B cell (primary cell): ENCODE results near the gene P2RX5. TPM values are rescaled to one million over a fixed set of nuclear protein-coding genes. Genes with fewer than 3 reads are reported as not detected.

Experiments used
- ATAC-seq: fragments of 200-7000 bp; cut with Tn5 transposase; one replicate; pipeline ENCODE4 v1.10.0; 2021; ENCODE audit warnings: low read depth, mild to moderate bottlenecking, moderate number of reproducible peaks, moderate library complexity
- CTCF ChIA-PET: fragments of 350-600 bp; sonication (Branson Sonifier 250); formaldehyde crosslinking; loops from one replicate; lab custom pipeline; 2021; ENCODE audit warnings: antibody characterized with exemption, inconsistent platforms; lab: Charles Lee
- POLR2A ChIA-PET: fragments of 350-600 bp; sonication (Branson Sonifier 250); formaldehyde crosslinking; loops from one replicate; lab custom pipeline; 2021; ENCODE audit warnings: antibody characterized with exemption; lab: Charles Lee
- DNase-seq: peaks from one replicate; pipeline ENCODE4 v3.0.0; 2013
- H2AFZ ChIP-seq: 2 replicates; pipeline ENCODE4 v1.6.1; 2012; ENCODE audit warnings: mild to moderate bottlenecking, low read depth, low read length; ENCODE audit not compliant: insufficient read depth, poor library complexity, severe bottlenecking
- H3K27ac ChIP-seq, 2 donors: 1 replicate in 1 of 2; 2 replicates in 1 of 2; pipeline ENCODE4 v1.5.1; 2012 to 2013; ENCODE audit warnings: low read length in 2 of 2, mild to moderate bottlenecking in 2 of 2, moderate library complexity in 1 of 2
- H3K27me3 ChIP-seq, 4 experiments: fragments of 200-600 bp in 1 of 4; sonication (generic) in 1 of 4; replicated peaks in 1 of 4; 1 replicate in 2 of 4; 2 replicates in 2 of 4; pipeline versions ENCODE4 v1.6.1 to v1.7.0; 2013 to 2016; ENCODE audit warnings: low read length in 3 of 4, mild to moderate bottlenecking in 2 of 4, mixed read lengths in 1 of 4, moderate library complexity in 1 of 4; ENCODE audit not compliant: insufficient read depth in 4 of 4, control insufficient read depth in 3 of 4; ENCODE audit errors: control extremely low read depth in 1 of 4
- H3K36me3 ChIP-seq, 2 experiments: replicated peaks in 1 of 2; 1 replicate in 1 of 2; 2 replicates in 1 of 2; pipeline versions ENCODE4 v1.6.1 to v1.7.1; 2013; ENCODE audit warnings: low read length in 1 of 2; ENCODE audit not compliant: insufficient read depth in 2 of 2, control insufficient read depth in 1 of 2; ENCODE audit errors: control extremely low read depth in 1 of 2, extremely low read depth in 1 of 2
- H3K4me1 ChIP-seq, 2 donors: fragments of 200-600 bp in 1 of 2; sonication (generic) in 1 of 2; 1 replicate in 1 of 2; 2 replicates in 1 of 2; pipeline versions ENCODE4 v1.5.1 to v1.6.1; 2013 to 2017; ENCODE audit warnings: low read length in 2 of 2; ENCODE audit not compliant: control insufficient read depth in 2 of 2, insufficient read depth in 2 of 2
- H3K4me2 ChIP-seq: replicated peaks from 2 replicates; pipeline ENCODE3; 2012; ENCODE audit warnings: mild to moderate bottlenecking, low read depth, low read length; ENCODE audit not compliant: poor library complexity, severe bottlenecking
- H3K4me3 ChIP-seq, 5 experiments: fragments of 200-600 bp in 1 of 5; sonication (generic) in 1 of 5; 1 replicate in 3 of 5; 2 replicates in 2 of 5; pipeline versions ENCODE4 v1.5.1 to v1.7.0; 2011 to 2016; ENCODE audit warnings: low read length in 4 of 5, mild to moderate bottlenecking in 4 of 5, low read depth in 2 of 5, control low read depth in 1 of 5, moderate library complexity in 1 of 5; ENCODE audit not compliant: insufficient read depth in 1 of 5; ENCODE audit errors: control extremely low read depth in 1 of 5, extremely low read depth in 1 of 5
- H3K79me2 ChIP-seq: fragments of 200-600 bp; sonication (generic); one replicate; pipeline ENCODE4 v1.6.0; 2016; ENCODE audit warnings: low read length; ENCODE audit not compliant: control insufficient read depth, insufficient read depth
- H3K9ac ChIP-seq: fragments of 200-600 bp; sonication (generic); 2 replicates; pipeline ENCODE4 v1.6.1; 2017; ENCODE audit warnings: mild to moderate bottlenecking, low read length, moderate library complexity
- H3K9me3 ChIP-seq, 3 donors: one replicate each; pipeline versions ENCODE4 v1.6.1 to v1.7.1; 2013; ENCODE audit warnings: low read length in 2 of 3; ENCODE audit not compliant: control insufficient read depth in 2 of 3, insufficient read depth in 1 of 3; ENCODE audit errors: control extremely low read depth in 1 of 3
- H4K20me1 ChIP-seq: 2 replicates; pipeline ENCODE4 v1.6.0; 2012; ENCODE audit warnings: mild to moderate bottlenecking, low read length; ENCODE audit not compliant: insufficient read depth, control insufficient read depth, poor library complexity, severe bottlenecking
- H3K27ac Mint-ChIP-seq: one replicate; pipeline ENCODE4 v1.8.0; 2021; ENCODE audit warnings: mixed read lengths
- H3K27me3 Mint-ChIP-seq: one replicate; pipeline ENCODE4 v1.8.0; 2021; ENCODE audit warnings: mixed read lengths
- H3K4me1 Mint-ChIP-seq: one replicate; pipeline ENCODE4 v1.8.0; 2021; ENCODE audit warnings: mixed read lengths
- H3K4me3 Mint-ChIP-seq: one replicate; pipeline ENCODE4 v1.8.0; 2021; ENCODE audit warnings: mixed read lengths
- H3K9me3 Mint-ChIP-seq: one replicate; pipeline ENCODE4 v1.8.0; 2022; ENCODE audit warnings: mixed read lengths; ENCODE audit not compliant: insufficient read depth
- EZH2 ChIP-seq: IDR thresholded peaks from 2 replicates; pipeline ENCODE4 v1.6.1; 2012; ENCODE audit warnings: borderline replicate concordance, low read depth, mild to moderate bottlenecking, moderate library complexity, low read length; ENCODE audit not compliant: insufficient read depth, poor library complexity, severe bottlenecking
- WGBS: methylation state at CpG from one replicate; pipeline ENCODE4 v1.1.5; 2013; ENCODE audit warnings: missing lambda C conversion rate; ENCODE audit not compliant: insufficient coverage; 5-methylcytosine and 5-hydroxymethylcytosine counted together
- intact Hi-C: fragments of 100-400 bp; cut with micrococcal nuclease; formaldehyde crosslinking; loops from one replicate; pipeline ENCODE4 v1.10.0; 2022
- polyA plus RNA-seq: library from polyadenylated mRNA; depleted of rRNA; stranded (reverse); fragments of >200 nt; gene quantifications from 2 replicates; pipeline ENCODE4 v1.2.3, GENCODE V29; 2012
- total RNA-seq, 2 donors: library from RNA; stranded (reverse); fragments of 120-200 nt in 1 of 2; gene quantifications; 1 replicate in 1 of 2; 2 replicates in 1 of 2; pipeline versions ENCODE4 v1.2.3 to v1.2.4, GENCODE V29; 2013 to 2022
- TF ChIP-seq, protein P1 (sequence below): fragments of 200-600 bp; IDR thresholded peaks from one replicate; pipeline ENCODE4 v1.8.0; 2022; ENCODE audit warnings: antibody characterized with exemption, mild to moderate bottlenecking

P2RX5 gene
- total and polyA plus RNA-seq, 2 donors (not counting 1 experiment from before 2014, with no cell fraction given): 405 to 745 TPM

GRCh38 chr17:3647251-3647650 is 48.7 kb downstream of the P2RX5 start:
- H3K36me3 ChIP-seq: peaks cover 3 to 5% of the 10 kb centered on the region in 2 experiments
- H3K27me3 ChIP-seq: no peaks in the 10 kb centered on the region
- intact Hi-C loops: loop anchor here (5.0 kb wide), 1 partner anchor 110 kb away; no protein-coding TSS in a partner anchor
- POLR2A ChIA-PET: no interaction called here
- no peak for DNase-seq
- peaks cover 27% of the 10 kb centered on the region for H3K4me1 Mint-ChIP-seq
- WGBS: 97% methylated on average over 12 of the region's 12 CpGs
- H3K9me3 ChIP-seq: no peaks in the 10 kb centered on the region
- no peak overlapping the region for H3K9ac ChIP-seq
- no peak for ATAC-seq
- H3K27ac Mint-ChIP-seq: no peak overlapping the region
- no peak overlapping the region for H3K4me2 ChIP-seq
- no peak overlapping the region for H3K27ac ChIP-seq
- CTCF ChIA-PET: interaction anchor here (0.8 to 2.6 kb wide), 9 partner anchors 11 to 599 kb away, joined by 3 to 11 read pairs (median 3); partner anchors contain the start of genes CTNS and SHPK
- no peaks in the 10 kb centered on the region for H4K20me1 ChIP-seq
- H3K4me3 Mint-ChIP-seq: no peak overlapping the region
- TF ChIP-seq EZH2: no peak
- TF ChIP-seq, protein P1, sequence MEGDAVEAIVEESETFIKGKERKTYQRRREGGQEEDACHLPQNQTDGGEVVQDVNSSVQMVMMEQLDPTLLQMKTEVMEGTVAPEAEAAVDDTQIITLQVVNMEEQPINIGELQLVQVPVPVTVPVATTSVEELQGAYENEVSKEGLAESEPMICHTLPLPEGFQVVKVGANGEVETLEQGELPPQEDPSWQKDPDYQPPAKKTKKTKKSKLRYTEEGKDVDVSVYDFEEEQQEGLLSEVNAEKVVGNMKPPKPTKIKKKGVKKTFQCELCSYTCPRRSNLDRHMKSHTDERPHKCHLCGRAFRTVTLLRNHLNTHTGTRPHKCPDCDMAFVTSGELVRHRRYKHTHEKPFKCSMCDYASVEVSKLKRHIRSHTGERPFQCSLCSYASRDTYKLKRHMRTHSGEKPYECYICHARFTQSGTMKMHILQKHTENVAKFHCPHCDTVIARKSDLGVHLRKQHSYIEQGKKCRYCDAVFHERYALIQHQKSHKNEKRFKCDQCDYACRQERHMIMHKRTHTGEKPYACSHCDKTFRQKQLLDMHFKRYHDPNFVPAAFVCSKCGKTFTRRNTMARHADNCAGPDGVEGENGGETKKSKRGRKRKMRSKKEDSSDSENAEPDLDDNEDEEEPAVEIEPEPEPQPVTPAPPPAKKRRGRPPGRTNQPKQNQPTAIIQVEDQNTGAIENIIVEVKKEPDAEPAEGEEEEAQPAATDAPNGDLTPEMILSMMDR: no peak
- H3K79me2 ChIP-seq: no peaks in the 10 kb centered on the region
- H3K4me1 ChIP-seq: peaks cover 20 to 28% of the 10 kb centered on the region in 2 donors
- H3K27me3 Mint-ChIP-seq: no peaks in the 10 kb centered on the region
- H3K4me3 ChIP-seq: no peak overlapping the region
- no peak overlapping the region for H2AFZ ChIP-seq
- H3K9me3 Mint-ChIP-seq: no peaks in the 10 kb centered on the region

- Histone ChIP-seq H3K9me3 (no peaks in the 10 kb centered on the region), H3K4me2 (peak overlapping the region; percentile 32), H3K36me3 (peaks cover 1 to 5% of the 10 kb centered on the region in 2 experiments), H3K27me3 (no peaks in the 10 kb centered on the region), H3K4me3 (no peak overlapping the region), H3K9ac (no peak overlapping the region), H3K79me2 (no peaks in the 10 kb centered on the region), H4K20me1 (no peaks in the 10 kb centered on the region), H3K4me1 (peaks cover 20 to 28% of the 10 kb centered on the region in 2 donors), H3K27ac (peak overlapping the region; percentile 11 to 36), H2AFZ (no peak overlapping the region)
- H3K4me3 Mint-ChIP-seq: peak overlapping the region; percentile 14
- DNase-seq (no peak), ATAC-seq (no peak)
- peak overlapping the region; percentile 82 for H3K27ac Mint-ChIP-seq
- no peaks in the 10 kb centered on the region for H3K9me3 Mint-ChIP-seq
- WGBS: 38% methylated on average over 5 of the region's 5 CpGs
- H3K4me1 Mint-ChIP-seq: peaks cover 27% of the 10 kb centered on the region
- H3K27me3 Mint-ChIP-seq: no peaks in the 10 kb centered on the region
- ChIA-PET POLR2A (interaction anchor here (0.7 to 1.8 kb wide), 3 partner anchors 9 to 597 kb away, joined by 5 to 6 read pairs (median 6); partner anchors contain the start of gene SHPK), CTCF (interaction anchor here (0.8 to 2.6 kb wide), 2 partner anchors 9 to 48 kb away, joined by 3 to 9 read pairs; partner anchors contain the start of genes CTNS and SHPK)
- no peak for TF ChIP-seq EZH2
- TF ChIP-seq, protein P1: no peak
- intact Hi-C loops: loop anchor here (5.0 kb wide), 1 partner anchor 108 kb away; no protein-coding TSS in a partner anchor
Measured at GRCh38 chr17:3645310-3645709, 50.6 kb downstream of the P2RX5 start.
